K562 (cell line): Measurements from ENCODE around the gene FRMD5. TPM values are rescaled to one million over a fixed set of nuclear protein-coding genes. Genes with fewer than 3 reads are reported as not detected.

Source experiments
- ATAC-seq: fragments of 200-7000 bp; cut with Tn5 transposase; 3 replicates; pipeline ENCODE4 v1.9.1; 2020; ENCODE audit warnings: moderate library complexity
- BruUV-seq: library from RNA; stranded (reverse); fragments of 400-500 nt; replicated peaks from 2 replicates; lab custom pipeline; 2021; lab: Mats Ljungman, UMichigan
- CTCF ChIA-PET: fragments of 300-600 bp; formaldehyde crosslinking; extraction: SDS; loops from one replicate; lab custom pipeline; 2021; ENCODE audit warnings: low intra/inter-chr PET ratio; lab: Yijun Ruan, JAX
- POLR2A ChIA-PET: fragments of 300-600, 350-650 bp; sonication (Branson Sonifier 250); formaldehyde crosslinking; extraction: SDS; loops from one replicate; lab custom pipeline; 2021; ENCODE audit warnings: antibody characterized with exemption, inconsistent platforms; lab: Yijun Ruan, JAX
- DNase-seq, 4 experiments: peaks; one replicate each; pipeline versions ENCODE4 v3.0.0 to v3.0.0-alpha.2; 2011 to 2018; ENCODE audit warnings: low spot score in 3 of 4, mixed read lengths in 3 of 4; ENCODE audit errors: extremely low read depth in 1 of 4
- FAIRE-seq: peaks from 2 replicates; lab custom pipeline; 2011; peaks lifted over from hg19 to GRCh38; lab: Jason Lieb, UNC
- H2AFZ ChIP-seq: 2 replicates; pipeline ENCODE4 v1.6.0; 2011; ENCODE audit warnings: low read depth, low read length, control low read depth, inconsistent platforms
- H3K27ac ChIP-seq: fragments of 200-600 bp; 3 replicates; pipeline ENCODE4 v1.8.0; 2011; ENCODE audit warnings: low read depth, mild to moderate bottlenecking, control low read depth, inconsistent platforms, low read length, moderate library complexity, mixed read lengths; ENCODE audit errors: extremely low read depth
- H3K27me3 ChIP-seq, 2 experiments: fragments of 300-600 bp in 1 of 2; 2 replicates in 1 of 2; 3 replicates in 1 of 2; pipeline versions ENCODE4 v1.6.0 to v1.8.0; 2011; ENCODE audit warnings: inconsistent platforms in 2 of 2, low read length in 2 of 2, mild to moderate bottlenecking in 1 of 2, mixed read lengths in 1 of 2, moderate library complexity in 1 of 2; ENCODE audit not compliant: control insufficient read depth in 2 of 2, insufficient read depth in 2 of 2
- H3K36me3 ChIP-seq: fragments of 300-600 bp; 3 replicates; pipeline ENCODE4 v1.8.0; 2011; ENCODE audit warnings: mild to moderate bottlenecking, low read length, inconsistent platforms; ENCODE audit not compliant: control insufficient read depth, insufficient read depth
- H3K4me1 ChIP-seq, 2 experiments: fragments of 200-600 bp in 1 of 2; replicated peaks in 1 of 2; 2 replicates in 1 of 2; 3 replicates in 1 of 2; pipeline versions ENCODE4 v1.5.1 to v1.8.0; 2011; ENCODE audit warnings: inconsistent platforms in 2 of 2, low read length in 2 of 2, mild to moderate bottlenecking in 1 of 2, mixed read lengths in 1 of 2, moderate library complexity in 1 of 2; ENCODE audit not compliant: control insufficient read depth in 2 of 2, insufficient read depth in 2 of 2
- H3K4me2 ChIP-seq: 2 replicates; pipeline ENCODE4 v1.6.1; 2011; ENCODE audit warnings: low read length, control low read depth, inconsistent platforms, mixed read lengths; ENCODE audit not compliant: insufficient read depth
- H3K4me3 ChIP-seq: fragments of 200-600 bp; sonication (generic), shearing (Covaris generic); 2 replicates; pipeline ENCODE4 v1.5.1; 2016; ENCODE audit warnings: control low read depth, inconsistent platforms
- H3K79me2 ChIP-seq: fragments of 200-600 bp; 3 replicates; pipeline ENCODE4 v1.8.0; 2011; ENCODE audit warnings: low read length, inconsistent platforms; ENCODE audit not compliant: control insufficient read depth, insufficient read depth
- H3K9ac ChIP-seq, 2 experiments: 2 replicates each; pipeline versions ENCODE4 v1.6.0 to v1.6.1; 2011; ENCODE audit warnings: low read depth in 2 of 2, low read length in 2 of 2, control low read depth in 1 of 2, inconsistent platforms in 1 of 2, mild to moderate bottlenecking in 1 of 2, mixed read lengths in 1 of 2; ENCODE audit not compliant: insufficient read depth in 1 of 2
- H3K9me1 ChIP-seq: one replicate; pipeline ENCODE4 v1.6.0; 2011; ENCODE audit warnings: inconsistent platforms, mild to moderate bottlenecking, low read length, moderate library complexity; ENCODE audit not compliant: control insufficient read depth, insufficient read depth
- H3K9me3 ChIP-seq: replicated peaks from 2 replicates; pipeline ENCODE4 v1.5.1; 2011; ENCODE audit warnings: low read depth, low read length, inconsistent platforms; ENCODE audit not compliant: control insufficient read depth, insufficient read depth
- H4K20me1 ChIP-seq: replicated peaks from 2 replicates; pipeline ENCODE4 v1.6.1; 2011; ENCODE audit warnings: low read length, inconsistent platforms, mixed read lengths; ENCODE audit not compliant: control insufficient read depth, insufficient read depth
- ELF1 ChIP-seq: fragments of 200-800 bp; sonication (Bioruptor generic); IDR thresholded peaks from 2 replicates; pipeline ENCODE4 v1.6.1; 2016; ENCODE audit warnings: missing genetic modification characterization, missing compliant biosample characterization
- KDM1A ChIP-seq, 2 experiments: fragments of 450-650 bp; IDR thresholded peaks; 2 replicates each; pipeline ENCODE4 v1.6.1; 2016; ENCODE audit warnings: mild to moderate bottlenecking in 2 of 2
- KDM4B ChIP-seq, 2 experiments: fragments of 450-650 bp in 1 of 2; sonication (generic) in 1 of 2; IDR thresholded peaks; 2 replicates each; pipeline ENCODE4 v1.6.1; 2016 to 2017; ENCODE audit warnings: borderline replicate concordance in 2 of 2, antibody characterized with exemption in 1 of 2, low read depth in 1 of 2, mild to moderate bottlenecking in 1 of 2
- MTA2 ChIP-seq: fragments of 450-650 bp; IDR thresholded peaks from 2 replicates; pipeline ENCODE4 v1.6.1; 2016; ENCODE audit warnings: low read depth
- NR1H2 ChIP-seq: sonication (generic); formaldehyde crosslinking; IDR thresholded peaks from 2 replicates; pipeline ENCODE4 v1.4.0; 2020; ENCODE audit warnings: mild to moderate bottlenecking, missing genetic modification reagents
- NUFIP1 ChIP-seq: fragments of 450-650 bp; IDR thresholded peaks from 2 replicates; pipeline ENCODE4 v1.6.1; 2018; ENCODE audit not compliant: partially characterized antibody
- PCBP1 ChIP-seq: fragments of 200-400 bp; formaldehyde crosslinking; IDR thresholded peaks from 2 replicates; pipeline ENCODE4 v1.6.1; 2018; ENCODE audit warnings: mild to moderate bottlenecking, low read depth, low read length; ENCODE audit not compliant: poor library complexity, severe bottlenecking
- ZC3H8 ChIP-seq: fragments of 450-650 bp; IDR thresholded peaks from 2 replicates; pipeline ENCODE4 v1.6.1; 2017
- ZNF707 ChIP-seq: fragments of 250-450 bp; sonication (Bioruptor Pico); conservative IDR thresholded peaks from 2 replicates; pipeline ENCODE4 v1.8.0; 2022; ENCODE audit warnings: inconsistent platforms, mild to moderate bottlenecking, moderate library complexity
- ZSCAN32 ChIP-seq: fragments of 450-650 bp; formaldehyde crosslinking; IDR thresholded peaks from 2 replicates; pipeline ENCODE4 v1.4.0; 2020; ENCODE audit warnings: mild to moderate bottlenecking, moderate library complexity
- WGBS: fragments of 100-300 bp; shearing (Covaris generic); methylation state at CpG from one replicate; pipeline ENCODE4 v1.1.6; 2016; ENCODE audit warnings: low coverage, mixed read lengths; ENCODE audit not compliant: insufficient coverage; ENCODE audit errors: missing lambda C conversion rate; 5-methylcytosine and 5-hydroxymethylcytosine counted together
- in situ Hi-C: fragments of 300-500 bp; cut with MboI; formaldehyde crosslinking; loops from 4 replicates; pipeline ENCODE4 v1.15.0; 2018; ENCODE audit warnings: inconsistent platforms, mixed read lengths
- intact Hi-C: fragments of 100-400 bp; cut with micrococcal nuclease; formaldehyde crosslinking; loops from 2 replicates; pipeline ENCODE4 v1.14.2; 2022
- polyA plus RNA-seq, 8 experiments: library from polyadenylated mRNA; depleted of rRNA in 4 of 8; stranded (reverse) in 5 of 8; unstranded in 3 of 8; fragments of >200 nt; fragmentation: Nextera tagmentation in 2 of 8; fragmentation: Illumina TruSeq in 1 of 8; extraction: Ambion mirVana in 2 of 8; extraction: Trizol in 1 of 8; gene quantifications; 2 replicates each; pipeline versions ENCODE4 v1.2.1 to v1.2.3, GENCODE V29; 2011 to 2014; ENCODE audit warnings: inconsistent platforms in 1 of 8, missing spikeins in 1 of 8
- total RNA-seq, 7 experiments: library from RNA; depleted of rRNA in 6 of 7; stranded (reverse); fragments of >200 nt in 6 of 7; fragmentation: Illumina TruSeq in 2 of 7; extraction: Trizol in 2 of 7; gene quantifications; 2 replicates each; pipeline versions ENCODE4 v1.2.1 to v1.2.3, GENCODE V29; 2011 to 2021; ENCODE audit warnings: low replicate concordance in 1 of 7
- TF ChIP-seq, protein P1 (sequence below): fragments of 250-450 bp; sonication (Bioruptor Pico); IDR thresholded peaks from 2 replicates; pipeline ENCODE4 v1.6.1; 2021; ENCODE audit warnings: mild to moderate bottlenecking
- TF ChIP-seq, protein P2 (sequence below), 2 experiments: fragments of 200-800 bp in 1 of 2; sonication (Bioruptor generic) in 1 of 2; sonication (generic) in 1 of 2; formaldehyde crosslinking in 1 of 2; IDR thresholded peaks in 1 of 2; conservative IDR thresholded peaks in 1 of 2; 2 replicates each; pipeline versions ENCODE4 v1.5.0 to v1.6.1; 2016 to 2020; ENCODE audit warnings: missing compliant biosample characterization in 1 of 2, missing genetic modification characterization in 1 of 2, missing genetic modification reagents in 1 of 2
- TF ChIP-seq, protein P3 (sequence below): fragments of 200-800 bp; sonication (Bioruptor generic); IDR thresholded peaks from 2 replicates; pipeline ENCODE4 v1.6.1; 2017; ENCODE audit warnings: missing genetic modification characterization, missing compliant biosample characterization

FRMD5 gene
- total and polyA plus RNA-seq, 9 of the 15 experiments (the other 6 are each of a cell fraction or from before 2014, with no cell fraction given) = 0.13 to 0.38 TPM; not detected in 7

DNA sequence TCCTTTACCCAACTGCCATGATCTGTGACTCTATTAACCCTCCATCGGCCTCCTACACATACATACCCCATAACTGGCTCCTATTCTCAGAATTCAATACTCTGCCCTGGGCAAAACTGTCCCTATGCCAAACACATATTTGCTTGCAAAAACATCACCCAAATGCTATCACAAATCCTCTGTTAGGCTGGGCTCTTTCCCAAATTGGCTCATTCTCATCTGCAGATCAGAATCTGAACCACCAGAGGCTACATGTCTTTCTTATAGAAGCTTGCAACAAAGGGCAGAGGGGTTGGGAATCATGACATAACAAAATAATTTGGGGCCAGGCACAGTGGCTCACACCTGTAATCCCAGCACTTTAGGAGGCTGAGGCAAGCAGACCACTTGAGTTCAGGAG lies 48.1 kb upstream of the FRMD5 start:
- in situ Hi-C loops (no loop called here), intact Hi-C loops (no loop called here)
- Histone ChIP-seq H3K27ac (no peak overlapping the region), H3K4me3 (no peak overlapping the region), H3K4me1 (no peaks in the 10 kb centered on the region; a peak in 1 of 5 replicates), H2AFZ (no peak overlapping the region), H3K9ac (no peak overlapping the region), H3K79me2 (no peaks in the 10 kb centered on the region), H3K4me2 (no peak overlapping the region), H3K9me3 (no peaks in the 10 kb centered on the region), H4K20me1 (no peaks in the 10 kb centered on the region), H3K9me1 (no peaks in the 10 kb centered on the region), H3K27me3 (no peaks in the 10 kb centered on the region), H3K36me3 (no peaks in the 10 kb centered on the region)
- ATAC-seq = no peak
- FAIRE-seq = no peak
- BruUV-seq = no TSS peak
- WGBS = 6% methylated on average over 1 of the region's 1 CpG
- ChIA-PET POLR2A (interaction anchor here (0.7 to 1.0 kb wide), 2 partner anchors 8 to 44 kb away, joined by 3 to 4 read pairs; no protein-coding TSS in a partner anchor), CTCF (no interaction called here)
- TF ChIP-seq ZNF707 (CRISPR knock-in tag) = no peak
- TF ChIP-seq NUFIP1 = no peak
- TF ChIP-seq, protein P1, sequence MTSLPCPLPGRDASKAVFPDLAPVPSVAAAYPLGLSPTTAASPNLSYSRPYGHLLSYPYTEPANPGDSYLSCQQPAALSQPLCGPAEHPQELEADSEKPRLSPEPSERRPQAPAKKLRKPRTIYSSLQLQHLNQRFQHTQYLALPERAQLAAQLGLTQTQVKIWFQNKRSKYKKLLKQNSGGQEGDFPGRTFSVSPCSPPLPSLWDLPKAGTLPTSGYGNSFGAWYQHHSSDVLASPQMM = no peak
- no peak for DNase-seq

DNA sequence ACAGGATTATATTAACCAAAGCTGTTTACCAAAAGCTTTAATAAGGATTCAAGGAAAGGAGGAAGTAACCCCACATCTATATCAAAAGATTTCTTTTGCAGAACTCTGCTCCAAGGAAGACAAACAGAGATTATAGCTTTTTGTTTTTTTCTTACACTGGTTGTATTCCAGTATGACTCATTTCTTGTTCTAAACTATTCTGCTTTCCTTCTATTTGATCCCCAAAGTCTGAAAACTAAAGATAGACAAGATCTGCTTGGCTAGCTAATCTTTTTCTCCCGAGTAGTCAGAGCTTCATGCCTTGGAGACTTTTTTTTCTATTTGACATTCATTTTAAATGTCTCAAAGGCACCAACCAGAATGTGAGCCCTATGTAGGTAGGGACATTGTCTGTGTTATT lies 36.8 kb upstream of the FRMD5 start:
- DNase-seq = no peak
- H3K79me2 ChIP-seq = no peaks in the 10 kb centered on the region
- no TSS peak for BruUV-seq
- in situ Hi-C loops (no loop called here), intact Hi-C loops (no loop called here)
- no peak for FAIRE-seq
- 0% methylated on average over 1 of the region's 1 CpG for WGBS
- POLR2A ChIA-PET = interaction anchor here (0.6 kb wide), 2 partner anchors 62 to 227 kb away, joined by 3 to 4 read pairs; no protein-coding TSS in a partner anchor
- no peak overlapping the region for H3K4me2 ChIP-seq
- no peak for ATAC-seq
- no peaks in the 10 kb centered on the region; a peak in 1 of 5 replicates for H3K4me1 ChIP-seq
- peaks cover 3% of the 10 kb centered on the region in 2 experiments; a peak in 3 of 5 replicates for H3K27me3 ChIP-seq
- H3K9ac ChIP-seq = no peak overlapping the region
- H3K9me1 ChIP-seq = no peaks in the 10 kb centered on the region
- no peak overlapping the region for H3K27ac ChIP-seq
- H2AFZ ChIP-seq = no peak overlapping the region
- H3K9me3 ChIP-seq = no peaks in the 10 kb centered on the region
- CTCF ChIA-PET = interaction anchor here (0.6 kb wide), 1 partner anchor 12 kb away, joined by 9 read pairs; no protein-coding TSS in a partner anchor
- no peaks in the 10 kb centered on the region for H3K36me3 ChIP-seq
- H3K4me3 ChIP-seq = no peak overlapping the region
- H4K20me1 ChIP-seq = no peaks in the 10 kb centered on the region
- TF ChIP-seq, protein P2, sequence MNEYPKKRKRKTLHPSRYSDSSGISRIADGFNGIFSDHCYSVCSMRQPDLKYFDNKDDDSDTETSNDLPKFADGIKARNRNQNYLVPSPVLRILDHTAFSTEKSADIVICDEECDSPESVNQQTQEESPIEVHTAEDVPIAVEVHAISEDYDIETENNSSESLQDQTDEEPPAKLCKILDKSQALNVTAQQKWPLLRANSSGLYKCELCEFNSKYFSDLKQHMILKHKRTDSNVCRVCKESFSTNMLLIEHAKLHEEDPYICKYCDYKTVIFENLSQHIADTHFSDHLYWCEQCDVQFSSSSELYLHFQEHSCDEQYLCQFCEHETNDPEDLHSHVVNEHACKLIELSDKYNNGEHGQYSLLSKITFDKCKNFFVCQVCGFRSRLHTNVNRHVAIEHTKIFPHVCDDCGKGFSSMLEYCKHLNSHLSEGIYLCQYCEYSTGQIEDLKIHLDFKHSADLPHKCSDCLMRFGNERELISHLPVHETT (CRISPR knock-in tag; conservative IDR thresholded peaks at IDR 0.05 in 1 of 2, IDR thresholded peaks at IDR 0.05 in 1 of 2) = no peak
- TF ChIP-seq NUFIP1 (no peak), NR1H2 (CRISPR knock-in tag) (no peak), ZSCAN32 (CRISPR knock-in tag) (no peak), ELF1 (tag) (no peak), ZC3H8 (no peak), KDM1A (IDR thresholded peaks at IDR 0.05) (no peak), PCBP1 (no peak), MTA2 (no peak), KDM4B (IDR thresholded peaks at IDR 0.05; ENCODE audit: borderline replicate concordance in 2 of 2, low read depth in 1 of 2) (no peak)
- TF ChIP-seq, protein P3, sequence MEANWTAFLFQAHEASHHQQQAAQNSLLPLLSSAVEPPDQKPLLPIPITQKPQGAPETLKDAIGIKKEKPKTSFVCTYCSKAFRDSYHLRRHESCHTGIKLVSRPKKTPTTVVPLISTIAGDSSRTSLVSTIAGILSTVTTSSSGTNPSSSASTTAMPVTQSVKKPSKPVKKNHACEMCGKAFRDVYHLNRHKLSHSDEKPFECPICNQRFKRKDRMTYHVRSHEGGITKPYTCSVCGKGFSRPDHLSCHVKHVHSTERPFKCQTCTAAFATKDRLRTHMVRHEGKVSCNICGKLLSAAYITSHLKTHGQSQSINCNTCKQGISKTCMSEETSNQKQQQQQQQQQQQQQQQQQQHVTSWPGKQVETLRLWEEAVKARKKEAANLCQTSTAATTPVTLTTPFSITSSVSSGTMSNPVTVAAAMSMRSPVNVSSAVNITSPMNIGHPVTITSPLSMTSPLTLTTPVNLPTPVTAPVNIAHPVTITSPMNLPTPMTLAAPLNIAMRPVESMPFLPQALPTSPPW = no peak
